HG02840 (cell line): ENCODE results near the gene ZBTB1.
A peak's percentile ranks its signal among the peaks of the same experiment; 100 is the strongest.
"Not testable (repeated sequence)": the region's sequence is repeated elsewhere in the genome, so short reads cannot be mapped to it uniquely, and the experiment has no call there.

Source experiments
- ATAC-seq: cut with Tn5 transposase; IDR thresholded peaks from one replicate; pipeline ENCODE4 v1.9.1; 2021; ENCODE audit warnings: mild to moderate bottlenecking, moderate library complexity, moderate number of reproducible peaks; ENCODE audit not compliant: unreplicated experiment, low FRiP score

ZBTB1 gene

GRCh38 chr14:64518229-64518628 lies 13.7 kb downstream of the ZBTB1 start:
- ATAC-seq, result no peak

- no peak for ATAC-seq
Observed at GRCh38 chr14:64520699-64521098, 16.1 kb downstream of the ZBTB1 start.

DNA sequence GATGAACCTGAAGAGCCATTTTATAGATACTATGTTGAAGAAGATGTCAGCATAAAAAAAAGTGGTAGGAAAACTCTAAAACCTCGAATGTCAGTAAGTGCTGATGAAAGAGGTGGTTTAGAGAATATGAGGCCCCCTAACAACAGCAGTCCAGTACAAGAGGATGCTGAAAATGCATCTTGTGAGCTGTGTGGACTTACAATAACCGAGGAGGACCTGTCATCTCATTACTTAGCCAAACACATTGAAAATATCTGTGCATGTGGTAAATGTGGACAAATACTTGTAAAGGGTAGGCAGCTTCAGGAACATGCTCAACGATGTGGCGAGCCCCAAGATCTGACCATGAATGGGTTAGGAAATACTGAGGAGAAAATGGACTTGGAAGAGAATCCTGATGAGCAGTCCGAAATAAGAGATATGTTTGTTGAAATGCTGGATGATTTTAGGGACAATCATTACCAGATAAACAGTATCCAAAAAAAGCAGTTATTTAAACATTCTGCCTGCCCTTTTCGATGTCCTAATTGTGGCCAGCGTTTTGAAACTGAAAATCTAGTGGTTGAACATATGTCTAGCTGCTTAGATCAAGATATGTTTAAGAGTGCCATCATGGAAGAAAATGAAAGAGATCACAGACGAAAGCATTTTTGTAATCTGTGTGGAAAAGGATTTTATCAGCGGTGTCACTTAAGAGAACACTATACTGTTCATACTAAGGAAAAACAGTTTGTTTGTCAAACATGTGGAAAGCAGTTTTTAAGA lies 18.2 kb downstream of the ZBTB1 start:
- no peak for ATAC-seq

DNA sequence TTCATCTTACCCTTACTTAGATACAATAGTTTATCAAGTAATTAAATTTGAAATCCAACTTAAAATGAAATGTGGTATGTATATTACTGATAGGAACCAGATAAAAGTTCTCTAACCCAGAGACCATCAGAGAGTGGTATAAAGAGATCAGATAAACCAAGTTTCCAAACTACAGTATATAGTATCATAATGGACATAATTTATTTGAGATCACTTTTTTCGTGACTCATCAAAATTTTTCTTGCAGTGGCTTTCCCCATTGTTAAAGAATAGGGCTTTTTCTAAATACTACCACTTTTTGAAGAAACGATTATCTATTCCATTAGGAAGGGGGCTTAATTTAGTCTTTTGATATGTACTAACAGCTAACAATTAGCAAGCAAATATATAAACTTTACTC lies 20.8 kb downstream of the ZBTB1 start:
- no peak for ATAC-seq

GRCh38 chr14:64531567-64531966 lies 27.0 kb downstream of the ZBTB1 start:
- no peak for ATAC-seq

- no peak for ATAC-seq
Observed at GRCh38 chr14:64536488-64537245, 32.1 kb downstream of the ZBTB1 start.

GRCh38 chr14:64540208-64541202 lies 35.9 kb downstream of the ZBTB1 start, which contains the start of gene HSPA2:
TSS of gene HSPA2 (plus strand) at chr14:64540741. CDS start at chr14:64540850, 109 bp downstream.
- ATAC-seq, result peak; percentile 95

DNA sequence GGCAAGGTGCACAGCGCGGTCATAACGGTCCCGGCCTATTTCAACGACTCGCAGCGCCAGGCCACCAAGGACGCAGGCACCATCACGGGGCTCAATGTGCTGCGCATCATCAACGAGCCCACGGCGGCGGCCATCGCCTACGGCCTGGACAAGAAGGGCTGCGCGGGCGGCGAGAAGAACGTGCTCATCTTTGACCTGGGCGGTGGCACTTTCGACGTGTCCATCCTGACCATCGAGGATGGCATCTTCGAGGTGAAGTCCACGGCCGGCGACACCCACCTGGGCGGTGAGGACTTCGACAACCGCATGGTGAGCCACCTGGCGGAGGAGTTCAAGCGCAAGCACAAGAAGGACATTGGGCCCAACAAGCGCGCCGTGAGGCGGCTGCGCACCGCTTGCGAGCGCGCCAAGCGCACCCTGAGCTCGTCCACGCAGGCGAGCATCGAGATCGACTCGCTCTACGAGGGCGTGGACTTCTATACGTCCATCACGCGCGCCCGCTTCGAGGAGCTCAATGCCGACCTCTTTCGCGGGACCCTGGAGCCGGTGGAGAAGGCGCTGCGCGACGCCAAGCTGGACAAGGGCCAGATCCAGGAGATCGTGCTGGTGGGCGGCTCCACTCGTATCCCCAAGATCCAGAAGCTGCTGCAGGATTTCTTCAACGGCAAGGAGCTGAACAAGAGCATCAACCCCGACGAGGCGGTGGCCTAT lies 36.8 kb downstream of the ZBTB1 start:
- no peak for ATAC-seq

DNA sequence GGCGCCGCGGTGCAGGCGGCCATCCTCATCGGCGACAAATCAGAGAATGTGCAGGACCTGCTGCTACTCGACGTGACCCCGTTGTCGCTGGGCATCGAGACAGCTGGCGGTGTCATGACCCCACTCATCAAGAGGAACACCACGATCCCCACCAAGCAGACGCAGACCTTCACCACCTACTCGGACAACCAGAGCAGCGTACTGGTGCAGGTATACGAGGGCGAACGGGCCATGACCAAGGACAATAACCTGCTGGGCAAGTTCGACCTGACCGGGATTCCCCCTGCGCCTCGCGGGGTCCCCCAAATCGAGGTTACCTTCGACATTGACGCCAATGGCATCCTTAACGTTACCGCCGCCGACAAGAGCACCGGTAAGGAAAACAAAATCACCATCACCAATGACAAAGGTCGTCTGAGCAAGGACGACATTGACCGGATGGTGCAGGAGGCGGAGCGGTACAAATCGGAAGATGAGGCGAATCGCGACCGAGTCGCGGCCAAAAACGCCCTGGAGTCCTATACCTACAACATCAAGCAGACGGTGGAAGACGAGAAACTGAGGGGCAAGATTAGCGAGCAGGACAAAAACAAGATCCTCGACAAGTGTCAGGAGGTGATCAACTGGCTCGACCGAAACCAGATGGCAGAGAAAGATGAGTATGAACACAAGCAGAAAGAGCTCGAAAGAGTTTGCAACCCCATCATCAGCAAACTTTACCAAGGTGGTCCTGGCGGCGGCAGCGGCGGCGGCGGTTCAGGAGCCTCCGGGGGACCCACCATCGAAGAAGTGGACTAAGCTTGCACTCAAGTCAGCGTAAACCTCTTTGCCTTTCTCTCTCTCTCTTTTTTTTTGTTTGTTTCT lies 37.6 kb downstream of the ZBTB1 start:
- ATAC-seq, result no peak

DNA sequence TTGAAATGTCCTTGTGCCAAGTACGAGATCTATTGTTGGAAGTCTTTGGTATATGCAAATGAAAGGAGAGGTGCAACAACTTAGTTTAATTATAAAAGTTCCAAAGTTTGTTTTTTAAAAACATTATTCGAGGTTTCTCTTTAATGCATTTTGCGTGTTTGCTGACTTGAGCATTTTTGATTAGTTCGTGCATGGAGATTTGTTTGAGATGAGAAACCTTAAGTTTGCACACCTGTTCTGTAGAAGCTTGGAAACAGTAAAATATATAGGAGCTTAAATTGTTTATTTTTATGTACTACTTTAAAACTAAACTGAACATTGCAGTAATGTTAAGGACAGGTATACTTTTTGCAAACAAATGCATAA lies 38.2 kb downstream of the ZBTB1 start:
- no peak for ATAC-seq

GRCh38 chr14:64544607-64545312 lies 40.2 kb downstream of the ZBTB1 start:
- ATAC-seq, result no peak

- no peak for ATAC-seq
Observed at GRCh38 chr14:64549016-64549415, 44.4 kb downstream of the ZBTB1 start.

DNA sequence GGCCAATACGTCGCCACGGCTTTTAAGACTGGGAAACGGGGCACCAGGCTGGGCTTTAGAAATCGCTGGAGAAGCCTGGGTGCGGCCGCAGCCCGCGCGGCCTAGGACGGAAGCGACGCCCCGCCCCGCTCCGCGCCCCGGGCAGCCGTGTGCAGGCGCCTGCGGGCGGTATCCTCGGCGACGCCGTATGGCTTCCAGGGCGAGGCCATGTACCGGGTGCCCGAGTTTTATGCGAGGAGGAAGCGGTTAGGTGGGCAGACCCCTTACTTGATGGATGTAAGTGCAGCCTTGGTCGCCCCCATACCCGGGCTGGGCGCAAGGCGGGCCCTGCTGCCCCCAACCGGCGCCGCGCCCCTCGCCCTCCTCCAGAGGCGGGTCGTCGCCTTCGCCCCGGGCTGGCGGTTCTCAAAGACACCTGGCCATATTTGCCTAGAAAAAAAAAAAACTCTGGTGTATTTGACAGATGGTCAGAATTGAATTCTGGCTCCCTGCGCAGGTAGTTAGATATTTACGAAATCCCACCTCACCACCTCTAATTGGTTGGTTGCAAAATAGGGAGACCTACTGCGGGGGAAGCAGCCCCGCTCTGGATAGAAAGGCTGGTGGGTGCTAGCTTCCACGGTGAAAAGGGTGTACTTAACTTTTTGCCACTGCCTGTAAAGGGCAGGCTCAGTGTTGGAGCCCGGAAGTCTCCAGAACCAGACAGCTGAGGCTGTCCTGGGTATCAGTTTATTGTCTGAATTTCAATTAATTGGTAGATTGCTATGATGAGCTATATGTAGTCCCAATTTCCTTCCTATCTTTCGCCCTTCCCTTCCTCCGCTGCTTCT lies 45.4 kb downstream of the ZBTB1 start, which contains the start of gene PPP1R36:
Gene PPP1R36 (plus strand): TSS at position 171 of the 830 bp plus-strand sequence. CDS start 37 bp downstream, at position 208.
- no peak for ATAC-seq

DNA sequence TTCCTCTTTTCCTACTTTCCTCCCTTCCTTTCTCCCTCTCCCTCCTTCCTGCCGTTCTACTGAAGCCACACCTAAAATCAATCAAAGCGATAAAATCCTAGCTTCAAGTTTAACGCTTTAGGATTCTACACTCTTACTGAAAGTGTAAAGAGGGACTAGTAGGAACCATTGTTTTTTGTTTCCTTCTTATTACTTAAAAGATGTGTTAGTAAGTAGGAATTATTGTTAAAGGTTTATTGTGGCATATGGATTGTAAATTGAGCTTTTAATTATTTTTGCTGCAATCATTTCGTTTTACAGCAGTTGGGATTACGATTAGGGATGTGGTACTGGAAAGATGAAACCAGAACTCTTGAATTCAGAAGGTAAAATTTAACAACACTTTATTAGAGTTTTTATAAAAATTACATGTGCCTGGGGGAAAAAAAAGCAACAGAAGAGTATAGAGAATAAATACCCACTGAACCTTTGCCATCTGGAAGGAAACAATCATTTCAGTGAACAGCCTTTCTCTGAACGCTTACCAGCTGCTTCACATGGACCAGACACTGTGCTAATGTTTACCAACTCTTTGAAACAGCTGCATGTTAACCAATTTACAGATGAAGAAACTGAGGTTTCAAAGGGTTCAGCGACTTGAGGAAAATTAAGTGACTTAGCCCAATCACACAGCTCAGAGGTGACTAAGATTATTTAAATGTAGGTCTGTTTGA lies 46.2 kb downstream of the ZBTB1 start:
- ATAC-seq, result no peak

- ATAC-seq, result no peak
Observed at GRCh38 chr14:64554556-64554955, 50.0 kb downstream of the ZBTB1 start.

DNA sequence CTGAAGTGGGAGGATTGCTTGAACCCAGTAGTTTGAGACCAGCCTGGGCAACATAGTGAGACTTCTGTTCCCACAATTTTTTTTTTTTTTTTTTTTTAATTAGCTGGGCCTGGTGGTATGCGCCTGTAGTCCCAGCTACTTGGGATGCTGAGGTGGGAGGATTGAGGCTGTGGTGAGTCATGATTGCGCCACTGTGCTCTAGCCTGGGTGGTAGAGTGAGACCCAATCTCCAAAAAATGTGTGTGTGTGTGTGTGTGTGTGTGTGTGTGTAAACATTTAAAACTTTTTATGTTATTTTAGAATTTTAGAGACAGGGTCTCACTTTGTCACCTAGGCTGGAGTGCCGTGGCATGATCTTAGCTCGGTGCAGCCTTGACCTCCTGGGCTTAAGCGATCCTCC lies 52.0 kb downstream of the ZBTB1 start:
- no peak for ATAC-seq

GRCh38 chr14:64558216-64558615 lies 53.6 kb downstream of the ZBTB1 start:
- not testable (repeated sequence) for ATAC-seq
